ENCODE data around the gene ADAM12.

The ADAM12 gene

GRCh38 chr10:126081841-126082466 is 306.3 kb downstream of the ADAM12 start:
- no peak for DNase-seq (ENCODE audit: low read depth)

GRCh38 chr10:126080879-126081411 is 307.3 kb downstream of the ADAM12 start:
- DNase-seq (ENCODE audit: low read depth) = no peak

- no peak for DNase-seq (ENCODE audit: low read depth)
These were observed 307.9 kb downstream of the ADAM12 start for GRCh38 chr10:126080291-126080825.

- no peak for DNase-seq (ENCODE audit: low read depth)
These were observed 313.3 kb downstream of the ADAM12 start for GRCh38 chr10:126075009-126075408.

- no peak for DNase-seq (ENCODE audit: low read depth)
These were observed 314.0 kb downstream of the ADAM12 start for GRCh38 chr10:126074291-126074690.

GRCh38 chr10:126073606-126074005 is 314.7 kb downstream of the ADAM12 start:
- no peak for DNase-seq (ENCODE audit: low read depth)

- no peak for DNase-seq (ENCODE audit: low read depth)
These were observed 315.7 kb downstream of the ADAM12 start for GRCh38 chr10:126072622-126073021.

GRCh38 chr10:126070476-126071215 is 317.6 kb downstream of the ADAM12 start:
- no peak for DNase-seq (ENCODE audit: low read depth)

- no peak for DNase-seq (ENCODE audit: low read depth)
These were observed 320.0 kb downstream of the ADAM12 start for GRCh38 chr10:126068322-126068721.

GRCh38 chr10:126066456-126066855 is 321.8 kb downstream of the ADAM12 start:
- DNase-seq (ENCODE audit: low read depth) = no peak

GRCh38 chr10:126065751-126066377 is 322.4 kb downstream of the ADAM12 start:
- no peak for DNase-seq (ENCODE audit: low read depth)

GRCh38 chr10:126064512-126064911 is 323.8 kb downstream of the ADAM12 start:
- no peak for DNase-seq (ENCODE audit: low read depth)

- DNase-seq (ENCODE audit: low read depth) = no peak
These were observed 324.9 kb downstream of the ADAM12 start for GRCh38 chr10:126063353-126063791.

GRCh38 chr10:126062131-126063032 is 325.9 kb downstream of the ADAM12 start:
- DNase-seq (ENCODE audit: low read depth) = no peak

GRCh38 chr10:126061526-126061925 is 326.8 kb downstream of the ADAM12 start:
- no peak for DNase-seq (ENCODE audit: low read depth)

GRCh38 chr10:126060261-126060931 is 327.9 kb downstream of the ADAM12 start:
- DNase-seq (ENCODE audit: low read depth) = no peak

- no peak for DNase-seq (ENCODE audit: low read depth)
These were observed 329.0 kb downstream of the ADAM12 start for GRCh38 chr10:126059076-126059826.

GRCh38 chr10:126058507-126058906 is 329.8 kb downstream of the ADAM12 start:
- DNase-seq (ENCODE audit: low read depth) = no peak

GRCh38 chr10:126058104-126058503 is 330.2 kb downstream of the ADAM12 start:
- DNase-seq (ENCODE audit: low read depth) = no peak

- DNase-seq (ENCODE audit: low read depth) = no peak
These were observed 330.8 kb downstream of the ADAM12 start for GRCh38 chr10:126057494-126057893.
